KMS-11 (cell line): ENCODE data around the gene SLC24A4.

Experiments
- H2AFZ ChIP-seq: fragments of 200-600 bp; sonication (generic); 2 replicates; pipeline ENCODE4 v1.6.1; 2016; ENCODE audit warnings: antibody characterized with exemption, mixed run types, low read depth
- H3K27ac ChIP-seq: fragments of 200-600 bp; sonication (generic); 2 replicates; pipeline ENCODE4 v1.6.1; 2016; ENCODE audit warnings: mild to moderate bottlenecking, mixed run types
- H3K27me3 ChIP-seq: fragments of 200-600 bp; sonication (generic); 2 replicates; pipeline ENCODE4 v1.6.1; 2017; ENCODE audit warnings: mild to moderate bottlenecking, low read depth, mixed run types, moderate library complexity; ENCODE audit not compliant: insufficient read depth
- H3K36me3 ChIP-seq: fragments of 200-600 bp; sonication (generic); 2 replicates; pipeline ENCODE4 v1.6.1; 2017; ENCODE audit warnings: mild to moderate bottlenecking, mixed run types; ENCODE audit not compliant: insufficient read depth
- H3K4me1 ChIP-seq: fragments of 200-600 bp; sonication (generic); 2 replicates; pipeline ENCODE4 v1.6.1; 2016; ENCODE audit warnings: mild to moderate bottlenecking, low read depth, mixed run types; ENCODE audit not compliant: poor library complexity, severe bottlenecking
- H3K4me2 ChIP-seq: fragments of 200-600 bp; sonication (generic); 2 replicates; pipeline ENCODE4 v1.7.0; 2016; ENCODE audit warnings: mild to moderate bottlenecking, mixed run types
- H3K4me3 ChIP-seq: fragments of 200-600 bp; sonication (generic); IDR thresholded peaks from 2 replicates; pipeline ENCODE4 v1.6.1; 2017; ENCODE audit warnings: low read depth, low read length, mixed read lengths; ENCODE audit not compliant: insufficient read depth
- H3K79me2 ChIP-seq: fragments of 200-600 bp; sonication (generic); 2 replicates; pipeline ENCODE4 v1.6.1; 2016; ENCODE audit warnings: low read depth, mixed run types; ENCODE audit not compliant: insufficient read depth
- H3K9ac ChIP-seq: fragments of 200-600 bp; sonication (generic); 2 replicates; pipeline ENCODE4 v1.6.1; 2016; ENCODE audit warnings: mild to moderate bottlenecking, mixed run types
- H4K20me1 ChIP-seq: fragments of 200-600 bp; sonication (generic); 2 replicates; pipeline ENCODE4 v1.6.1; 2016; ENCODE audit warnings: mild to moderate bottlenecking, mixed run types; ENCODE audit not compliant: insufficient read depth
- TF ChIP-seq, protein P1 (sequence below): fragments of 200-600 bp; sonication (generic); conservative IDR thresholded peaks from 2 replicates; pipeline ENCODE4 v1.6.1; 2017; ENCODE audit warnings: low read depth, mild to moderate bottlenecking, antibody characterized with exemption, low read length, moderate library complexity, mixed read lengths

SLC24A4 gene

DNA sequence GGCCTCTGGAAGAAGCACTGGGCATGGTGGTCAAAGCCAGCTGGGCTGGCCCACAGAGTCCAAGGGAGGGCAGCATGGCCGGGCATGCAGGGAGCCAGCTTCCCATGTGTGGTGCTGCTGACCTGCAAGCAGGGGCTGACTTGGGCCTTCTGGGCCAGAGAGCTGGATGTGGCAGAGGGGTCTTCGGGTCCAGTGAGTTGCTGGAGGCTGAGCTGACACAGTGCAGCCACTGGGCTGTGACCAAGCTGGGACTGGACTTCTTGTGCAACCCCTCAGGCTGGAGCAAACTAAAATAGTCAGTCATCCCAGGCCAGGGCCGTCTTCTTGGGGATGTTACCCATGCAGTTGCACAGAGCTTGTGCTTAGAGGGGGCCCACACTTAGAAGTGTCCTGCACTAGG, 183.3 kb downstream of the SLC24A4 start:
- Histone ChIP-seq H3K4me1 (peaks cover 34% of the 10 kb centered on the region), H3K27me3 (no peaks in the 10 kb centered on the region), H3K9ac (no peak overlapping the region), H3K4me3 (no peak overlapping the region), H4K20me1 (no peaks in the 10 kb centered on the region), H3K27ac (no peak overlapping the region), H3K4me2 (no peak overlapping the region; the same call in 1 of the 2 replicates), H3K36me3 (no peaks in the 10 kb centered on the region), H2AFZ (no peak overlapping the region), H3K79me2 (no peaks in the 10 kb centered on the region)
- TF ChIP-seq, protein P1, sequence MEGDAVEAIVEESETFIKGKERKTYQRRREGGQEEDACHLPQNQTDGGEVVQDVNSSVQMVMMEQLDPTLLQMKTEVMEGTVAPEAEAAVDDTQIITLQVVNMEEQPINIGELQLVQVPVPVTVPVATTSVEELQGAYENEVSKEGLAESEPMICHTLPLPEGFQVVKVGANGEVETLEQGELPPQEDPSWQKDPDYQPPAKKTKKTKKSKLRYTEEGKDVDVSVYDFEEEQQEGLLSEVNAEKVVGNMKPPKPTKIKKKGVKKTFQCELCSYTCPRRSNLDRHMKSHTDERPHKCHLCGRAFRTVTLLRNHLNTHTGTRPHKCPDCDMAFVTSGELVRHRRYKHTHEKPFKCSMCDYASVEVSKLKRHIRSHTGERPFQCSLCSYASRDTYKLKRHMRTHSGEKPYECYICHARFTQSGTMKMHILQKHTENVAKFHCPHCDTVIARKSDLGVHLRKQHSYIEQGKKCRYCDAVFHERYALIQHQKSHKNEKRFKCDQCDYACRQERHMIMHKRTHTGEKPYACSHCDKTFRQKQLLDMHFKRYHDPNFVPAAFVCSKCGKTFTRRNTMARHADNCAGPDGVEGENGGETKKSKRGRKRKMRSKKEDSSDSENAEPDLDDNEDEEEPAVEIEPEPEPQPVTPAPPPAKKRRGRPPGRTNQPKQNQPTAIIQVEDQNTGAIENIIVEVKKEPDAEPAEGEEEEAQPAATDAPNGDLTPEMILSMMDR = no peak

DNA sequence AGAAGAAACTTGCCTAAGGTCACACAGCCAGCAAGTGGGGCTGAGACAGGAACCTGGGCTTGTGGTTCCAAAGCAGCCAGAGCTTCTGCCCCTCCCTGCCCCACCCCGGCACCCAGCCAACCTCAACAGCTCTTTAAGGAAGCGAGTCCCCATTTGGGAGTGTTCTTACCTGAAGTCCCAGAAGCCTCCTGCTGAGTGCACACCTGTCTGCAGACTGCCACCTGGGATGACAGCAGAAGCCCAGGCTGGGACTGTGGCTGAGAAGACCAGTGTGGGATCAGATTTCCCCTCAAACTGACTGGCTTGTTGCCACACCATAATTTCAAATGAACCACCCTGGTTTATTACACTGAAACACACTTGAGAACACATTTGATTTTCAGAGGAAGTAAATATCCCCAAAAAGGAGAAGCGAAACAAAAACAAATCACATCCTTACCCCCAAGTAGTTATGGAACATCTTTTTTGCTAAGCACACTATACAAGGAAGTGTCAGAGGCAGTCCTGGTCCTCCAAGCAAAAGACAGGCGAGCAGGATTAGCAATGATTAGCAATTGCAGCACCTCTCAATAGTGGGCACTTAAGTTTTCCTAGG, 184.3 kb downstream of the SLC24A4 start:
- Histone ChIP-seq H2AFZ (no peak overlapping the region), H3K27me3 (no peaks in the 10 kb centered on the region), H3K27ac (no peak overlapping the region), H3K4me2 (peak overlapping the region; percentile 39), H3K4me1 (peaks cover 34% of the 10 kb centered on the region), H4K20me1 (no peaks in the 10 kb centered on the region), H3K4me3 (no peak overlapping the region), H3K79me2 (no peaks in the 10 kb centered on the region), H3K36me3 (no peaks in the 10 kb centered on the region), H3K9ac (no peak overlapping the region)
- TF ChIP-seq, protein P1 = no peak

DNA sequence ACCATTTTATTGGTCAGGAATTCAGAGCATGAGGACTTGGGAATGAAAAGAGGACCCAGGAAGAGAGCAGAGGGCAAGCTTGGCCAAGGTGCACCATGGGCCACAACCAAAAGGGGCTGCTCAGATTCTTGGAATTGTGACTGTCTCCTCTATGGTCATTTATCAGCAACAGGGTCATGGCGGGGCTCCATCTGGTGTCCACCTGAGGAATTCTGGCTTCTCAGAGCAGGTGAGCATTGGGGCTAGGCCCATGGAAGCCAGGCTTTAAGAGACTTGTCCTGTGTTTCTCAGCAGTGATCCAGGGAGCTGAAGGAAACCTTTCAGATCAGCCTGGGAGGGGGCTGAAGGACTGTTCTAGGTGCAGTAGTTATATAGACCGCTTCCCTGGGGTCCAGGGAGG, 188.0 kb downstream of the SLC24A4 start:
- Histone ChIP-seq H3K9ac (no peak overlapping the region), H2AFZ (no peak overlapping the region), H3K4me1 (peaks cover 26% of the 10 kb centered on the region), H4K20me1 (no peaks in the 10 kb centered on the region), H3K4me3 (no peak overlapping the region), H3K27ac (no peak overlapping the region), H3K4me2 (no peak overlapping the region), H3K27me3 (no peaks in the 10 kb centered on the region), H3K36me3 (no peaks in the 10 kb centered on the region), H3K79me2 (no peaks in the 10 kb centered on the region)
- TF ChIP-seq, protein P1 = no peak

DNA sequence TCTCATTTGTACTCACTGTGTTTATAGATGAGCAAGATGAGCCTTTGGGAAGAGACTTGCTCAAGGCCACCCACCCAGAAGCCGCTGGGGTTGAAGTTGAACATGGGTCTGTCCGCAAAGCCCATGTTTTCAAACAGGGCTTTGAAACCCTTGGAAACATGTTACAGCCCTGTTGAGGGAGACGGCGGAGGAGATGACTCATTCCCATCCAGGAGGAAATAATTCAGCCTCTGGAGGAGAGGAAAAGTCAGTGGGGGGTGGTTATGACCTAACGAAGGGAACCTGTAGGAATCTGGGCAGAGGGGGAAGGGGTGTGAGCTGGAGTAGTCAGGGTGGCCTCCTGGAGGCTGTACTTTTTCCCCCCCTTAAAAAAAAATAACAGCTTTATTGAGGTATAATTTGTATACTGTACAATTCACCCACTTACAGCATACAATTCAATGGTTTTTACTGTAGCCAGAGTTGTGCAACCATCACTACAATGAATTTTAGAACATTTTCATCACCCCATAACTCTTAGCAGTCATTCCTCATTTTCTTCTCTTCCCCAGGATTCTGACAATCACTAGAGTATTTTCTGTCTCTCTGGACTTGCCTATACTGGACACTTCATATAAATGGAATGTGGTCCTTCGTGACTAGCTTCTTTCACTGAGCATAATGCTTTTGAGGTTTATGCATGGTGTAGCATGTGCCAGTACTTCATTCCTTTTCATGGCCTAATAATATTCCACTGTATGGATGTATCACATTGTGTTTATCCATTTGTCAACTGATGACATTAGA, 188.7 kb downstream of the SLC24A4 start:
- Histone ChIP-seq H3K4me2 (no peak overlapping the region), H3K4me1 (peaks cover 19% of the 10 kb centered on the region), H3K36me3 (no peaks in the 10 kb centered on the region), H3K79me2 (no peaks in the 10 kb centered on the region), H3K27ac (no peak overlapping the region), H2AFZ (no peak overlapping the region), H4K20me1 (no peaks in the 10 kb centered on the region), H3K9ac (no peak overlapping the region), H3K4me3 (no peak overlapping the region), H3K27me3 (no peaks in the 10 kb centered on the region)
- TF ChIP-seq, protein P1 = no peak
